NCI-H1436 (cell line): ENCODE results near the gene MRPL48.
A peak's percentile ranks its signal among the peaks of the same experiment; 100 is the strongest.
"Not testable (repeated sequence)": the region's sequence is repeated elsewhere in the genome, so short reads cannot be mapped to it uniquely, and the experiment has no call there.

ENCODE experiments used
- DNase-seq: peaks from one replicate; lab custom pipeline; 2025; lab: John Stamatoyannopoulos, UW

The MRPL48 gene

GRCh38 chr11:73779084-73779902, 8.4 kb upstream of the MRPL48 start:
- peak; percentile 99 for DNase-seq

- DNase-seq, result no peak
Measured at GRCh38 chr11:73781303-73781702, 6.4 kb upstream of the MRPL48 start.

DNA sequence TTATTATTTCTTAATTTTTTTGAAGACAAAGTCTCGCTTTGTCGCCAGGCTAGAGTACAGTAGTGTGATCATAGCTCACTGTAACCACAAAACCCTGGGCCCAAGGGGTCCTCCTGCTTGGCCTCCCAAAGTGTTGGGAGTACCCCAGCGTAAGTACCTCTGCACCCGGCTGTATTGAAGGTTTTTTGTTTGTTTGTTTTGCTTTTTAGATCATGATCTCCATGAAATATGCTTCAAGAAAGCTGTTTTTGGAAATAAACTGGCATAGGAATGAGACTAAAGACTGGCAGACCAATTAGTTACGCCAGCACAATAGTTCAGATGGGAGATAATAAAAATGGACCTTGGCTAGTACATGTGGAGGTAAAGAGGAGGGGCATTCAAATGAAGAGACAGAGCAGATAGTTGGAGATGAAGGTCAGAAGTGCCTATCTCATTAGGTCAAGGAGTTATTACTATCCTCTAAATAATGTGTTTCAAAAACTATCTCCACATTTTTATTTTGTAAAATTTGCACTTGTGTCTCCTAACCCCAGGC, 4.1 kb upstream of the MRPL48 start:
- DNase-seq, result no peak

- DNase-seq, result no peak
Measured at GRCh38 chr11:73784080-73784634, 3.5 kb upstream of the MRPL48 start.

DNA sequence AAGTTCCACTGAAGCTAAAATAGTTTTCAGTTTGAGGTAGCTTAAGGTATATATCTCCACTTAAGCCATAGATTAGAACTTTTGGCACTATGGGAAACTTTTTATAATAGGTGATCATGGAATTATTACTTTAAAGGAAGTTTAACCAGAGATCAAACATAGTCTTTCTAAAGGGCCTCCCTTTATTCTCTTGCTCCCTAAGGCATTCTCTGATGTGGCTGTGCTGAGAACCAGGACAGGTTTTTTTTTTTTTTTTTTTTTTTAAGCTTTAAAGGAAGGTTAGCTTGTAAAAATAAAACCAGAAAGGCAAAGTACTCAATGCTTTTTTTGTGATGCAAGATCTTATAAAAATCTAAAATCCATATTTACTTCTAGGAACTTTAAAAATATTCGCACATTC, 2.9 kb upstream of the MRPL48 start:
- no peak for DNase-seq

DNA sequence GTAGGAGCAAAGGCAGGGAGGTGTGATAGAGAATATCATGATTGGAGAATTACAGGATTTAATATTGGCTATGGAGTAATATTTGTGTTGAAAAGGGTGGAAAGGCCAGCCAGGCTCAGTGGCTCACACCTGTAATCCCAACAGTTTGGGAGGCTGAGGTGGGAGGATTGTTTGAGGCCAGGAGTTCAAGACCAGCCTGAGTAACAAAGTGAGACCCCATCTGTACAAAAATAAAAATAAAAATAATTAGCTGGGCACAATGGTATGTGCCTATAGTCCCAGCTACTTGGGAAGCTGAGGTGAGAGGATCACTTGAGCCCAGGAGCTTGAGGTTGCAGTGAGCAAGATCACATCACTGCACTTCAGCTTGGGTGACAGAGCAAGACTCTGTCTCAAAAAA, 2.2 kb upstream of the MRPL48 start:
- DNase-seq, result not testable (repeated sequence)

DNA sequence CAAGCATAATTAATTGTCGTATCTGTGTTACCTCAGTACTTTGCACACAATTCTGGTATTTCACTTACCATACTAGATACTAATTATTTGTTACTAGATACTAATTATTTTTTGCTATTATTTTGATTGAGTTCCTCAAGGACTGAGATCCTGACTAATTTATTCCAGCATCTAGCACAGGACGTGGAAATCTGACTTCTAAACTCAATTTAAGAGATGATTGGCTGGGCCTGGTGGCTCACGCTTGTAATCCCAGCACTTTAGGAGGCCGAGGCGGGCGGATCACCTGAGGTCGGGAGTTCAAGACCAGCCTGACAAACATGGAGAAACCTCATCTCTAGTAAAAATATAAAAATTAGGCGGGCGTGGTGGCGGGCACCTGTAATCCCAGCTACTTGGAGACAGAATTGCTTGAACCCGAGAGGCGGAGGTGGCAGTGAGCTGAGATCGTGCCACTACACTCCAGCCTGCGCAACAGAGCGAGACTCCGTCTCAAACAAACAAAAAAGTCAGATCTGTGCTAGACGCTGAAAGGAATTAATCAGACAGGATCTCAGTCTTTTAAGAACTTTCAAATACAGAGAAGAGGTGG, 527 bp upstream of the MRPL48 start:
- no peak for DNase-seq

DNA sequence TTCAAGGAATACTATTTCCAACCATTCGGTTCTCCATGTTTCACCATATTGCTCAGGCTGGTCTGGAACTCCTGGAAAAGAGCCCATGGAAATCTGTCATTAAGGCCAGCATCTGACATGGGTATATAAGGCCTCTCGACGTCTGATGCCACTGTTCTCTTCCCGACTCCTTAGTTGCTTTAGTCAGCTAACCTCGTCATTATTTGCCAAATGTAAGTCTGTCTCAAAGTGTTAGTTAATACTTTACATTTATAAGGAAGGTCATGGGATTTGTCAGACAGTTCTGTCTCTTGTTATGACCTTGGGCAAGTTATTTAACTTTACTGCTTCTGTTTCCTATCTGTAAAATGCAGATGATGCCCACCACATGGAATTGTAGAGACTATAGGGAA, 1.6 kb downstream of the MRPL48 start:
- DNase-seq, result no peak

- DNase-seq, result no peak
Measured at GRCh38 chr11:73792584-73792983, 4.9 kb downstream of the MRPL48 start.

- no peak for DNase-seq
Measured at GRCh38 chr11:73795925-73796632, 8.4 kb downstream of the MRPL48 start.

DNA sequence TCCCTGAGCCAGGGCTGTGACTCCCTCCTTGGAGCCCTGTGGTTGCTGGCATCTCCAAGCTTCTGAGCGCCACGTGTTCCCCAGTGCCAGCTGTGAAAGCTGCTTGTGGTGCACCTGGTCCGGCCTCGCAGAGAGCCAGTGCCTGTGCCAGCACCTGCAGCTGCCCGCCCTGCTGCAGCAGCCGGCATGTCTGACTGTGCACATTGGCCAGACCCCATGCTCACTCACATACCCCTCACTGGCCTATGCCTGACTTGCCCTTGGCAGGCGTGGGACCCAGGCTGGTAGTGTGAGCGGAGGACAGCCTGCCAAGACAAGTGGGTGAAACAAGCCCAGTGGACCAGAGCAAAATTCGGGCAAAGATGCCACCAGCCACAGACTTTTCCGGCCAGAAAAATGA, 9.8 kb downstream of the MRPL48 start:
- DNase-seq, result no peak

DNA sequence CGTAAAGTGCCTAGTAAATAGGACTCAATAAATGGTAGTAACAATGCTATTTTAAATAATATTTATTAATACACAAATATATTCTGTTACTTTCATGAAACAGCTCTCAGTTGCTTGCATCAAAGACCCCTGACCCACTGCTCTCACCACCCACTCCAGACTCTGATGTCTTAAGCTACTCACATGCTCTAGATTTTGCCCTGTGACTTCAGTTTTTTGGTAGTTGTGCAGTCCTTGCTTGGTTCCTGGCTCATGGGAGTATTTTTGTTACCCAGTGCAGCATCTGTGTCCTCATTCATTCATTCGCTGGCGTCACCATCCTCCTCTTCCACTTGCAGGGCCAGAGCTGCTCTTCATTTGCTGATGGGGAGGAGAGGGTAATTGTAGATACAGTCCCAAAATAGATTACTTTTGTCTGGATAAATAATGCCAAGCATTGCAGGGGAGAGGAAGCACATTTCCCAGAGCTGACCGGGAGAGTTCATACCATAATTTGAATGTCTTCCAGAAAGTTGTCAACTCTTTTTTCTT, 12.7 kb downstream of the MRPL48 start:
- no peak for DNase-seq

DNA sequence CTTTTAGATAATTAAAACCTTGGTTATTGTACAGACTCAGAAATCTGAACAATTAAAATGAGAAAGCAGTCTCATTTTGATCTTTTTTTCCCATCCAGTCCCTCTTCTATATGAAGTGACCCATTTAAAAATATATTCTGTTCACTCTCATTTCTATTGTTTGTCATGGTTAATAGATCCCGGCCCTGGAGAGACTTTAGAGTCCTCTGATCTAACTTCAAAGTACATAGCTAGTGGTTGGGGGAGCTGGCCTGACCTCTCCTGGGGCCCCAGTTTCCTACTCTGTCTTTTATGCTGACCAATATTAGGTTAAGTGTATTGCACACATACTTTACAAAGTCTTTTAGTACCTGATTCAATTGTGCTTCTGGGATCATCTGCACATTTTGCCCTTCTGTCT, 13.5 kb downstream of the MRPL48 start:
- no peak for DNase-seq

- no peak for DNase-seq
Measured at GRCh38 chr11:73804712-73805111, 17.0 kb downstream of the MRPL48 start.

- no peak for DNase-seq
Measured at GRCh38 chr11:73808052-73808451, 20.4 kb downstream of the MRPL48 start.

GRCh38 chr11:73810637-73811036, 23.0 kb downstream of the MRPL48 start:
- DNase-seq, result no peak

DNA sequence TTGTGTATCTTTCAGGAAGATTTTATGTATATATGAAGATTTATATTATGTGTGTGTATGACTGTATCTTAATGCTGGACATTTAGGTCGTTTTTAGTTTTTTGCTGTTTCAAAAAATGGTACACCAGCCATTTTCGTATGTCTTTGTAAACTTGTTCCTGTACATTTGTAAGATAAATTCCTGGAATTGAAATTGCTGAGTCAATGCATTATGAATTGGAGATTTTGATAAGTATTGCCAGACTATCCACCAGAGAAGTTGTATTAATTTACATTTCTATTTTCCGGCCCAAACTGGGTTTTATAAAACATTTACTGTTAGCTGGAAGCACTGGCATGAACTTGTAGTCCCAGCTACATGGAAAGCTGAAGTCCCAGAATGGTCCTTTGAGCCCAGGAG, 24.6 kb downstream of the MRPL48 start:
- no peak for DNase-seq

GRCh38 chr11:73814812-73815211, 27.1 kb downstream of the MRPL48 start:
- no peak for DNase-seq

DNA sequence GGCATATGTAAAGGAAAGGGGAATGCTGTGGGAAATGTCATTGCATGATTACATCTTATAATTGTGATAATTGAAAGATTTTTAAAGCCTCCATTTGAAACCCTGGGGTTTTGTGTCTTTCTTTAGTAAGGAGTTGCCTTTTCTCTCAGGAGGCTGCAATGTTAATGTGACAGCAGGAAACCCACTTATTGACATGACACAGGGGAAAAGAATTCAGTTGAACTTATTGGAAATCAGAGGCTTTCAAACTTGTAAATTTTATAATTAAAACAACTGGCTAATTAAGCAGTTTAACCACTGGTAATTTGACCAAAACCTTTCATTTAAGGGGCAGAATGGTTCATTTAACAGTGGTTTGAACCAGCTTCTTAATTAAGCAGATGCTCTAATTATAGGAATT, 31.2 kb downstream of the MRPL48 start:
- DNase-seq, result no peak

DNA sequence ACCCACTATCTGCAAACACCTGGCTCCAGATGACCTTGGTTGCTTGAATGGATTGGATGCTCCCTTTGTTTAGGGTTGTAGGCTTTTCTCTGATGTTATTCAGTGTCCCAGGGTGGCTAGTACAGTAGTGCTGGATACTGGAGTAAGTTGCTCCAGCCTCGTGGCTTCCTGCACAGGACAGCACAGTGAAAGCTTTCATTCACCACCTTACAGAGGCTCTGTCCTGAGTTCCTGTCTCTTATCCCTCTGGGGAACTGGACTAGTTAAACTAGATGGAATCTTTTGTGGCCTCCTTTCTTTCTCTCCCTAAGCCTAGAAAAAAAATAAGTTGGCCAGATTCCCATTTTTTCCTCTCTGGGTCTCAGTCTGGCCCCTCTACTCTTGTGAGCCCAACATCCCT, 42.6 kb downstream of the MRPL48 start:
- DNase-seq, result no peak

DNA sequence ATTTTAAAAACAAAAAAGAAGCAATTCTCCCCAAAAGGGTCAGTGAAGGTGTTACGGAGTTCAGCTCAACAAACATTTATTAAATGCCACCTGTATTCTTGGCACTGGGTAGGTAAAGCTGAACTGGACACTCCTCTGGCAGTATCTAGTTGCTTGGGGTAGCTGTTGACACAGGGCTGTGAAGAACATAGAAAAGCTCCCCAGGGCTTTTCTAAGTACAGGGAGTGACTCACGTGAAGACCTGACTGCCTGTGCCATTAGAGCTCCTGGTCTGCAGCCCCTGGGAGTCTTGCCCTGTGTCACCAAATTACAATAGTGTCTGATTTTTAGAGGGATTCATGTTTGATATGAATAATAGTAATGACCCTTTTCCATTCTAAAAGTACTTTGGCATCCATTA, 45.4 kb downstream of the MRPL48 start:
- DNase-seq, result peak; percentile 4

- DNase-seq, result no peak
Measured at GRCh38 chr11:73838443-73839122, 50.9 kb downstream of the MRPL48 start.
